CD4-positive, alpha-beta T cell treated with Interleukin-21 for 1 hour (primary cell): Measurements from ENCODE around the gene ZNF665.
"Not testable (repeated sequence)": the region's sequence is repeated elsewhere in the genome, so short reads cannot be mapped to it uniquely, and the experiment has no call there.

Experiments used
- DNase-seq: peaks from one replicate; pipeline ENCODE4 v3.0.0-alpha.2; 2020

ZNF665 gene

DNA sequence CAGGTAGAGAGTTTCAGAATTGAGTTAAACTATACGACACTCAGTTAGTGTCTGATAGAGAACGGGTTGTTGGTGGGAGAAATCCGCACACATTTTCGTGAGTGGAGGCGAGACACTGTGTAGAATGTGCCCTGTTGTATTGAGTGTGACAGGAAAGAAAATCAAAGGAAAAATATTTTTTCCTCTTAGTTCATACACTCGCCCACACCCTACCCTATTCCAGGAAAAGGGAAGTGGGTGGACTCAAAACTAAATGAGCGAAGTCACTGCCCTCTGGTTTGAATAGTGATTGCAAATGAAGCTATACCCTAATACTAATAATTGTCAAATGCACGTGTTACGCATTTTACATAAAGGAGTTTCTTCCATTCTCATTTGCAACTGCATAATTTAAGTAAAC lies 36.3 kb downstream of the ZNF665 start:
- no peak for DNase-seq

DNA sequence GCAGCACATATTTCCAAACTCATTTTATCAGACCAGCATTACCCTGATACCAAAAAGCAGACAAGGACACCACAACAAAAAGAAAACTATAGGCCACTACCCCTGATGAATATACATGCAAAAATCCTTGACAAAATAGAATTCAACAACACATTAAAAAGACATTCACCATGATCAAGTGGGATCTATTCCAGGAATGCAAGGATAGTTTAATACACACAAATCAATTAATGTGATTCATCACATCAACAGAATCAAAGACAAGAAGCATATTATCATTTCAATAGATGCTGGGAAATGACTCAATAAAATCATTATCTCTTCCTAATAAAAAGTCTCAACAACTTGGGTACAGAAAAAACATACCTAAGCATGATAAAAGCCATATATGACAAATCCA lies 45.5 kb downstream of the ZNF665 start:
- DNase-seq: no peak

DNA sequence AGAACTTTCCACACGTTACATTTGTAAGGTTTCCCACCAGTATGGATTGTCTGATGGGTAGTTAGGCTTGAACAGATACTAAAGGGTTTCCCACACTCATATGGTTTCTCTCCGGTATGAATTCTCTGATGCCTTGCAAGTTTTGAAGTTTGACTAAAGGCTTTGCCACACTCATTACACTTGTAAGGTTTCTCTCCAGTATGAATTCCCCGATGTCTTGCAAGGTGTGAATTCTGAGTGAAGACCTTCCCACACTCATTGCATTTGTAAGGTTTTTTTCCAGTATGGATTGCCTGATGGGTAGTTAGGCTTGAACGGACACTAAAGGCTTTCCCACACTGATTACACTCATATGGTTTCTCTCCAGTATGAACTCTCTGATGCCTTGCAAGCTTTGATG lies 52.8 kb downstream of the ZNF665 start:
- DNase-seq: no peak

DNA sequence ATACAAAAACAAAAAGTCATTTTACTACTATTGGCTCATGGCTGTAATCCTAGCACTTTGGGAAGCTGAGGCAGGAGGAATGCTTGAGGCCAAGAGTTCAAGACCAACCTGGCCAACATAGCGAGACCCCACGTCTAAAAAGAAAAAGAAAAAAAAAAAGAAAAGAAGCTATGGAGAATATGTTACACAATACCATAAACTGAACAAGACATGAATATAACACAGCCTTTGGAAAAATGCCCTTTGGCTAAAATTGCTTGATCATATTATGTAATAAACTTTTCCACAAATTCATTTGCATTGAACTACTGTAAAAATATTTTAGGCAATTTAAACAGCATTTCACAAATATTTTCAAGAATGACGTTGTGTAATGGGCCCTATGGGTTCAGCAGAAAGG lies 56.7 kb downstream of the ZNF665 start:
- DNase-seq: no peak

DNA sequence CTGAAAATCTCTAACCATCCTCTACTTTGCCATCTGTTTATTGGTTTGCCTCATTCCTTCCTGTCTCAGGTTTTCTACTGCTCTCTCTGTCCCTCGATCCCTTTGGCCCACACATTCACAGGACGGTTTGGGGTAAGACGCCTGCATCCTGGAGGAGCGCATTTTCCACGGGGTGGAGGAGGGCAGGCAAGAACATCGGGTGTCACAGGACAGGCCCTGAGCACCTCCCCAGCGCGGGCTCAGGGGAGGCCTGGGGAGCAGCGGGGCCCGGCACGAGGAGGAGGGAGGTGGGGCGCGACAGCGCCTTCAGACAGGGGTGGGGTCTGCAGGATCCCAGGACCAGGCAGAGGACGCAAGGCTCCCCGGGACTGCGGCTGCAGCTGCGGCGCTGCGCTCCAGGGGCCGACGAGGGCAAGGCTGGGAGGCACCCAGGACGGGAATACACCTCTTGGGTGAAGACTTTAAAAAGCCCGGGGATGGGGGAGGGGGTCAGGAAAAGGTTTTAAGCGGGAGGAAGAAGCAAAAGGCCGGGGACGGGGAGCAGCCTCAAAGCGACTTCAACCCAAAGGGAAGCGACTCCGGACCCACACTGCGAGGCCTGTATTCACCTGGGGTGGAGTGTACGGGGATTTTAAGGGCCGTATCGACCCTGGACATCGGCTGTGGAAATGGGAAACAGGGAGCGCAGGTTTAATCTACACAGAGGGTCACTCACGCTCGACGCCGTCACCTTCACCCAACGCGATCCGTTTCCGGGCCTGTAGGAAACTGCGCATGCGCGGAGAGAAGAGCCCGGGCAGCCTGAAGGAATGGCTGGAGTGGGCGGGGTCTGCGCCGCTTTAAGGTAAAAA lies 60.8 kb downstream of the ZNF665 start, which contains the start of gene ZNF415:
TSS of gene ZNF415 (minus strand) at position 770 of the 851 bp plus-strand sequence. CDS start 10,234 bp downstream, outside the sequence.
- peak; percentile 64 for DNase-seq

DNA sequence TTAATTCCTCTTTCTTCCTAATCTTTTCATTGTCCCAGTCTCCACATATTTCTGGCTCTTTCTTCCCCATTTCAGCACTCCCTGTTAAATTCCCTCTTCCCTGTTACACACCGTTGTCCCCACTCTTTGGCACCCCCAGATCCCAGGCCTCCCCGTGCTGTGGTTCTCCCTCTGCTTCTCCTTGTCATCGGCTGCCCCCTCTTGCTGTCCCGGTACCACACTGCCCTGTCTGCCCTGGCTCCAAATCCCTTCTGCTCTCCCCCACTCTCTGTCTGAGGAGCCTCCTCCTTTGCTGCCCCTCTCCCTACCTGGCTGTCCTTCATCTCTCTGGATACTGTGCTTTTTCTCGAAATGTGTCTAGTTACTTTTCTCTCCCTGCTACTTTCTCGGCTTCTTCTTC lies 61.4 kb downstream of the ZNF665 start:
- no peak for DNase-seq

DNA sequence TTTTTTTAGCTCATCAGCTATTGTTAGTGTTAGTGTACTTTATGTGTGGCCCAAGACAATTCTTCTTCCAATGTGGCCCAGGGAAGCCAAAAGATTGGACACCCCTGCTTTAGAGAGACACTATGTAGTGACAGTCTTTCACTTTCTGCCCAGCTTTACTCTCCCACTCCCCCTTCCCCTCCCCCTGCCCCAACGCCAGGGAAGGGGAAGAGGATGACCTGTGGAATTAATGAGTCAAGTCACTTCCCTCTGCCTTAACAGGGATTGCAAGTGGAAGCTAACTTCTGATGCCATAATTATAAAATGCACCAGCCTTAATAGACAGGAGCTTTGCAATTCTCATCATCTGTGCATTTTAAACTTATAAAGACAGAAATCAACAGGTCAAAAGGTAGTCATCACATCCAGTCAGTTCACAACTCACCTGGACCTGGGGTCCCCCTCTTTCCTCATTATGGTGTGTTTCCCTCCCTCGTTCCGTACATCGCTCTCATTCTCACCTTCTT lies 62.0 kb downstream of the ZNF665 start:
- DNase-seq: no peak

DNA sequence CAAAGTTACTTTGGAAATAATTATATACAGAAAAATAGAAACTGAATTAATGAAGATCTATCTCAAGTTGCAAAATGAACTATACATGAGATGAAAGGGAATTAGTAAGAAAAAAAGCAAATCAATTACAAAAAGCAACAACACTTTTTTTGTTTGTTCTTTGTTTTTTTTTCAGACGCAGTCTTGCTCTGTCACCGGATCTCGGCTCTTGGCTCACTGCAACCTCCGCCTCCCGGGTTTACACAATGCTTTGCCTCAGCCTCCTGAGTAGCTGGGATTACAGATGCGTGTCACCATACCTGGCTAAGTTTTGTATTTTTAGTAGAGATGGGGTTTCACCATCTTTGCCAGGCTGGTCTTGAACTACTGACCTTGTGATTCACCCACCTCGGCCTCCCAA lies 62.7 kb downstream of the ZNF665 start:
- DNase-seq: no peak

DNA sequence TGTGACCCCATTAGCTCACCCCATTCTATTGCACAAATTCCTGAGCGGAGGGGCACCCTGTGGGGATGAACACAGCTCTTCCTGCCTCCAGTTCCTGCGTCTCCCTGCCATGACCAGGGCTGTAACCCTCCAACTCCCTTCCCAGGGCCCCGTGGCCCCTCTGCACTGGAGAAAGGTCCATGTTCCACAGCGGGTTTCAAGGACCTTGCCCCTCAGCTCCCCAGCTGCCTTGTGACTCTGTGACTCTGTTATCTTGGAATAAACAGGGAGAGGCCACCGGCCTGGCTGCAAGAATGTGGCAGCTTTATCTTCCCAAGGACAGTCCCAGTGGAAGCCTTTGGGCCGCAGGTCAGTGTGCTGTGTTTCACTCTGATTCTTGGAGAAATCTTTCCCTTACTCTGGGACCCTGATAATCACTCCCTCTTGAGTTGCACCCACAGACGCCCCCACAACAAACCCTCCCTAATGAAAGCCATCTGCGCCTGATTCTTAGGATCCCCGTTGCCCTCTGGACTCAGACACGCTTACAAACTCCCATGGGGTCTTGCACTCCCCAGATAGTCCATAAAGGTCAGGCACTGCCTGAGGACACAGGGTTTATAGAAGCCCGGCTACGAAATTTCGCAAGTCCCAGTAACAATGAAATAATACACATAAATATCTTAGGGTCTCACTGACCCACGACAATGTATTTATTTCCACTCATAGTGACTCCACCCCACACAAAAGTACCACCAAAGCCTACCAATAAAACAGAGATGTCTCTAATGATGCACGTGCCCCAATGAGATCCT lies 66.2 kb downstream of the ZNF665 start:
- not testable (repeated sequence) for DNase-seq

DNA sequence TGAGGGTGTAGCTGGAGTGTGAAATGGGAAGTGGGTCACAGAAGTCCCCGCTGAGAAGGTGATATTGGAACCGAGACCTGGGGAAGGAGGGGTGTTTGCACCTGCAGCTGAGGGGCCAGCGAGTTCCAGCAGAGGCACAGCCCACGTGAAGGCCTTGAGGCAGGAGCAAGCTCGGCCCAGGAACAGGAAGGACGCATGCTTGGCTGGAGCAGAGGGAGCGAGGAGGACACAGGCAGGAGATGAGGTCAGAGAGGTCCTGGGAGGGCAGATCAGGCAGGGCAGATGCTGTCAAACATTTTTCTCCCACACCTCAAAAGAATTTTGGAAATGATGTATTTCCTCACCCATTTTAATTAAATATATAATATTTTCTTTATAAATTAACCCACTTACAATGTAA lies 69.8 kb downstream of the ZNF665 start:
- no peak for DNase-seq
